ENCODE measurements around the gene ANK3.

The ANK3 gene

GRCh38 chr10:60363187-60363586 lies 26.5 kb downstream of the ANK3 start:
- no peak for DNase-seq
- Histone ChIP-seq H3K79me2 (ENCODE audit: low read length) (no peaks in the 10 kb centered on the region), H2AFZ (ENCODE audit: low read length) (no peak overlapping the region), H3K36me3 (replicated peaks; ENCODE audit: insufficient read depth, low read length) (no peaks in the 10 kb centered on the region), H3K4me2 (ENCODE audit: low read depth, low read length) (no peak overlapping the region), H3F3A (ENCODE audit: insufficient read depth, low read length) (no peaks in the 10 kb centered on the region), H4K20me1 (ENCODE audit: insufficient read depth, low read length) (no peaks in the 10 kb centered on the region), H3K9ac (ENCODE audit: low read length) (no peak overlapping the region), H3K9me2 (replicated peaks; ENCODE audit: insufficient read depth, low read length) (no peaks in the 10 kb centered on the region), H3K4me1 (ENCODE audit: low read length) (no peaks in the 10 kb centered on the region), H3K9me3 (replicated peaks; ENCODE audit: insufficient read depth, low read length) (no peaks in the 10 kb centered on the region), H3K27me3 (replicated peaks; ENCODE audit: insufficient read depth, low read length) (no peaks in the 10 kb centered on the region), H3K4me3 (ENCODE audit: low read length) (no peak overlapping the region), H3K27ac (ENCODE audit: low read length) (no peak overlapping the region)
- TF ChIP-seq CTCF (IDR thresholded peaks at IDR 0.05; ENCODE audit: low read length) (no peak), EZH2 (optimal IDR thresholded peaks at IDR 0.05; ENCODE audit: low read depth, low read length) (no peak), EZH2phosphoT487 (IDR thresholded peaks at IDR 0.05; ENCODE audit: low read length) (no peak)

- Histone ChIP-seq H4K20me1 (ENCODE audit: insufficient read depth, low read length) (no peaks in the 10 kb centered on the region), H3K79me2 (ENCODE audit: low read length) (no peaks in the 10 kb centered on the region), H3K27me3 (replicated peaks; ENCODE audit: insufficient read depth, low read length) (no peaks in the 10 kb centered on the region), H3K4me3 (ENCODE audit: low read length) (no peak overlapping the region), H3K9me2 (replicated peaks; ENCODE audit: insufficient read depth, low read length) (no peaks in the 10 kb centered on the region), H3K9ac (ENCODE audit: low read length) (no peak overlapping the region), H2AFZ (ENCODE audit: low read length) (no peak overlapping the region), H3K4me1 (ENCODE audit: low read length) (no peaks in the 10 kb centered on the region), H3K4me2 (ENCODE audit: low read depth, low read length) (no peak overlapping the region), H3K27ac (ENCODE audit: low read length) (no peak overlapping the region), H3K36me3 (replicated peaks; ENCODE audit: insufficient read depth, low read length) (no peaks in the 10 kb centered on the region), H3F3A (ENCODE audit: insufficient read depth, low read length) (no peaks in the 10 kb centered on the region), H3K9me3 (replicated peaks; ENCODE audit: insufficient read depth, low read length) (no peaks in the 10 kb centered on the region)
- TF ChIP-seq EZH2phosphoT487 (IDR thresholded peaks at IDR 0.05; ENCODE audit: low read length) = no peak
- no peak for TF ChIP-seq EZH2 (optimal IDR thresholded peaks at IDR 0.05; ENCODE audit: low read depth, low read length)
- TF ChIP-seq CTCF (IDR thresholded peaks at IDR 0.05; ENCODE audit: low read length) = no peak
- DNase-seq = no peak
Observed at GRCh38 chr10:60362461-60362860, 27.2 kb downstream of the ANK3 start.

- no peaks in the 10 kb centered on the region for H3K9me2 ChIP-seq (replicated peaks; ENCODE audit: insufficient read depth, low read length)
- H3K4me1 ChIP-seq (ENCODE audit: low read length) = no peaks in the 10 kb centered on the region
- TF ChIP-seq EZH2phosphoT487 (IDR thresholded peaks at IDR 0.05; ENCODE audit: low read length) (no peak), EZH2 (optimal IDR thresholded peaks at IDR 0.05; ENCODE audit: low read depth, low read length) (no peak), CTCF (IDR thresholded peaks at IDR 0.05; ENCODE audit: low read length) (no peak)
Observed at GRCh38 chr10:60359066-60359465, 30.6 kb downstream of the ANK3 start.

More at GRCh38 chr10:60359066-60359465, 30.6 kb downstream of the ANK3 start:
- H3K4me2 ChIP-seq (ENCODE audit: low read depth, low read length) = no peak overlapping the region
- no peaks in the 10 kb centered on the region for H3K27me3 ChIP-seq (replicated peaks; ENCODE audit: insufficient read depth, low read length)
- no peak overlapping the region for H3K9ac ChIP-seq (ENCODE audit: low read length)
- no peaks in the 10 kb centered on the region for H3K79me2 ChIP-seq (ENCODE audit: low read length)
- H3K36me3 ChIP-seq (replicated peaks; ENCODE audit: insufficient read depth, low read length) = no peaks in the 10 kb centered on the region
- H3K9me3 ChIP-seq (replicated peaks; ENCODE audit: insufficient read depth, low read length) = no peaks in the 10 kb centered on the region
- H2AFZ ChIP-seq (ENCODE audit: low read length) = no peak overlapping the region
- DNase-seq = no peak
- no peak overlapping the region for H3K27ac ChIP-seq (ENCODE audit: low read length)
- no peaks in the 10 kb centered on the region for H4K20me1 ChIP-seq (ENCODE audit: insufficient read depth, low read length)
- no peak overlapping the region for H3K4me3 ChIP-seq (ENCODE audit: low read length)
- no peaks in the 10 kb centered on the region for H3F3A ChIP-seq (ENCODE audit: insufficient read depth, low read length)

Data from MM.1S (cell line).